Loucy (cell line): ENCODE data around the gene TXLNG.
A peak's percentile ranks its signal among the peaks of the same experiment; 100 is the strongest.

Experiments
- H2AFZ ChIP-seq: fragments of 200-600 bp; sonication (generic); 2 replicates; pipeline ENCODE4 v1.6.0; 2016; ENCODE audit warnings: antibody characterized with exemption, mild to moderate bottlenecking, low read length, moderate library complexity
- H3F3A ChIP-seq: fragments of 200-600 bp; 2 replicates; pipeline ENCODE4 v1.6.0; 2016; ENCODE audit warnings: antibody characterized with exemption, low read depth, mild to moderate bottlenecking
- H3K27me3 ChIP-seq: fragments of 200-600 bp; sonication (generic); 2 replicates; pipeline ENCODE4 v1.6.1; 2014; ENCODE audit warnings: low read length, mild to moderate bottlenecking; ENCODE audit not compliant: insufficient read depth, poor library complexity, severe bottlenecking
- H3K36me3 ChIP-seq: fragments of 200-600 bp; sonication (generic); 2 replicates; pipeline ENCODE4 v1.6.1; 2016; ENCODE audit warnings: low read length; ENCODE audit not compliant: insufficient read depth
- H3K4me1 ChIP-seq: fragments of 200-600 bp; sonication (generic); 2 replicates; pipeline ENCODE4 v1.5.1; 2014; ENCODE audit warnings: low read length, mild to moderate bottlenecking; ENCODE audit not compliant: insufficient read depth, poor library complexity, severe bottlenecking
- H3K4me2 ChIP-seq: fragments of 200-600 bp; sonication (generic); 2 replicates; pipeline ENCODE4 v1.6.0; 2014; ENCODE audit warnings: antibody characterized with exemption, low read length, low read depth, mild to moderate bottlenecking; ENCODE audit not compliant: poor library complexity, severe bottlenecking
- H3K4me3 ChIP-seq: fragments of 200-600 bp; sonication (generic); 2 replicates; pipeline ENCODE4 v1.5.1; 2014; ENCODE audit warnings: low read length, mild to moderate bottlenecking, mixed read lengths; ENCODE audit not compliant: poor library complexity, severe bottlenecking
- H3K79me2 ChIP-seq: fragments of 200-600 bp; sonication (generic); 2 replicates; pipeline ENCODE4 v1.6.1; 2014; ENCODE audit warnings: low read length; ENCODE audit not compliant: insufficient read depth
- H3K9ac ChIP-seq: fragments of 200-600 bp; sonication (generic); 2 replicates; pipeline ENCODE4 v1.6.0; 2014; ENCODE audit warnings: mild to moderate bottlenecking, low read depth, low read length, moderate library complexity; ENCODE audit not compliant: poor library complexity, severe bottlenecking
- H3K9me2 ChIP-seq: fragments of 200-600 bp; sonication (generic); replicated peaks from 2 replicates; pipeline ENCODE4 v1.6.1; 2016; ENCODE audit warnings: low read depth, low read length, mixed read lengths
- H3K9me3 ChIP-seq: fragments of 200-600 bp; sonication (generic); 2 replicates; pipeline ENCODE4 v1.6.1; 2014; ENCODE audit warnings: mild to moderate bottlenecking, antibody characterized with exemption, low read length, low read depth; ENCODE audit not compliant: insufficient read depth
- H4K20me1 ChIP-seq: fragments of 200-600 bp; sonication (generic); 2 replicates; pipeline ENCODE4 v1.6.0; 2014; ENCODE audit warnings: antibody characterized with exemption, low read length, mild to moderate bottlenecking; ENCODE audit not compliant: insufficient read depth, poor library complexity, severe bottlenecking
- CTCF ChIP-seq: fragments of 200-600 bp; sonication (generic); conservative IDR thresholded peaks from 2 replicates; pipeline ENCODE4 v1.5.1; 2014; ENCODE audit warnings: mild to moderate bottlenecking, antibody characterized with exemption, low read length
- EZH2phosphoT487 ChIP-seq: fragments of 200-600 bp; IDR thresholded peaks from 2 replicates; pipeline ENCODE4 v1.6.1; 2018; ENCODE audit warnings: antibody characterized with exemption, mild to moderate bottlenecking, moderate library complexity, borderline replicate concordance

TXLNG gene

GRCh38 chrX:16832301-16832700, 46.0 kb downstream of the TXLNG start:
- H3K79me2 ChIP-seq, result no peaks in the 10 kb centered on the region
- H3K4me3 ChIP-seq, result no peak overlapping the region
- no peaks in the 10 kb centered on the region for H3K9me3 ChIP-seq
- H3K9ac ChIP-seq, result no peak overlapping the region
- no peaks in the 10 kb centered on the region for H3K27me3 ChIP-seq
- H3F3A ChIP-seq, result no peaks in the 10 kb centered on the region
- H3K4me1 ChIP-seq, result no peaks in the 10 kb centered on the region
- TF ChIP-seq EZH2phosphoT487 (no peak), CTCF (no peak)
- no peak overlapping the region for H2AFZ ChIP-seq
- no peaks in the 10 kb centered on the region for H3K9me2 ChIP-seq
- H4K20me1 ChIP-seq, result no peaks in the 10 kb centered on the region
- peaks cover 17% of the 10 kb centered on the region; the same call in 1 of the 2 replicates for H3K36me3 ChIP-seq
- no peak overlapping the region for H3K4me2 ChIP-seq

- H2AFZ ChIP-seq, result no peak overlapping the region
- H3F3A ChIP-seq, result no peaks in the 10 kb centered on the region
- H3K27me3 ChIP-seq, result no peaks in the 10 kb centered on the region
- no peak overlapping the region for H3K9ac ChIP-seq
- no peaks in the 10 kb centered on the region for H4K20me1 ChIP-seq
- H3K79me2 ChIP-seq, result no peaks in the 10 kb centered on the region
- H3K4me2 ChIP-seq, result no peak overlapping the region
- no peaks in the 10 kb centered on the region for H3K9me2 ChIP-seq
- peaks cover 35% of the 10 kb centered on the region; the same call in 1 of the 2 replicates for H3K36me3 ChIP-seq
- H3K4me1 ChIP-seq, result no peaks in the 10 kb centered on the region
- no peak overlapping the region for H3K4me3 ChIP-seq
- no peaks in the 10 kb centered on the region for H3K9me3 ChIP-seq
- TF ChIP-seq CTCF (no peak), EZH2phosphoT487 (no peak)
Observed at GRCh38 chrX:16834806-16835205, 48.5 kb downstream of the TXLNG start.

- Histone ChIP-seq H2AFZ (no peak overlapping the region), H3K4me2 (no peak overlapping the region), H3K9me3 (no peaks in the 10 kb centered on the region), H3F3A (no peaks in the 10 kb centered on the region), H3K4me1 (no peaks in the 10 kb centered on the region), H3K9ac (no peak overlapping the region), H4K20me1 (no peaks in the 10 kb centered on the region), H3K27me3 (no peaks in the 10 kb centered on the region), H3K4me3 (no peak overlapping the region), H3K9me2 (no peaks in the 10 kb centered on the region), H3K79me2 (no peaks in the 10 kb centered on the region), H3K36me3 (peaks cover 36% of the 10 kb centered on the region; the same call in 1 of the 2 replicates)
- TF ChIP-seq EZH2phosphoT487 (no peak), CTCF (peak; percentile 43; the same call in 1 of the 2 replicates)
Observed at GRCh38 chrX:16836371-16836770, 50.1 kb downstream of the TXLNG start.
